ENCODE measurements around the gene SPHK1.

The SPHK1 gene

GRCh38 chr17:76435751-76436150 lies 51.3 kb downstream of the SPHK1 start:
- DNase-seq: no peak

Data from NCI-H510A (cell line).